ENCODE data around the gene DGAT2L6.
"Not testable (repeated sequence)": the region's sequence is repeated elsewhere in the genome, so short reads cannot be mapped to it uniquely, and the experiment has no call there.

The DGAT2L6 gene

GRCh38 chrX:70196961-70197720, 19.9 kb downstream of the DGAT2L6 start:
- peak; percentile 27 for DNase-seq

- no peak for DNase-seq
Observed at GRCh38 chrX:70201732-70202131, 24.4 kb downstream of the DGAT2L6 start.

GRCh38 chrX:70208479-70208878, 31.2 kb downstream of the DGAT2L6 start:
- no peak for DNase-seq

GRCh38 chrX:70209570-70209969, 32.3 kb downstream of the DGAT2L6 start:
- DNase-seq: not testable (repeated sequence)

GRCh38 chrX:70219938-70220764, 42.9 kb downstream of the DGAT2L6 start:
- no peak for DNase-seq

- DNase-seq: no peak
Observed at GRCh38 chrX:70226048-70226447, 48.8 kb downstream of the DGAT2L6 start.

GRCh38 chrX:70226687-70227086, 49.4 kb downstream of the DGAT2L6 start:
- DNase-seq: no peak

- no peak for DNase-seq
Observed at GRCh38 chrX:70231666-70232065, 54.4 kb downstream of the DGAT2L6 start.

- DNase-seq: no peak
Observed at GRCh38 chrX:70234355-70234754, 57.1 kb downstream of the DGAT2L6 start, which contains the start of gene AWAT1. Gene AWAT1, plus strand, starts transcription at chrX:70234655. Its CDS starts 41 bp downstream, at chrX:70234696.

GRCh38 chrX:70240751-70241150, 63.5 kb downstream of the DGAT2L6 start:
- no peak for DNase-seq

GRCh38 chrX:70241501-70241900, 64.2 kb downstream of the DGAT2L6 start:
- no peak for DNase-seq

- not testable (repeated sequence) for DNase-seq
Observed at GRCh38 chrX:70243601-70244000, 66.3 kb downstream of the DGAT2L6 start.

- no peak for DNase-seq
Observed at GRCh38 chrX:70244881-70245280, 67.6 kb downstream of the DGAT2L6 start.

- no peak for DNase-seq
Observed at GRCh38 chrX:70247252-70247651, 70.0 kb downstream of the DGAT2L6 start.

- DNase-seq: no peak
Observed at GRCh38 chrX:70252491-70252890, 75.2 kb downstream of the DGAT2L6 start.

- DNase-seq: no peak
Observed at GRCh38 chrX:70253377-70254062, 76.2 kb downstream of the DGAT2L6 start.

GRCh38 chrX:70254063-70254400, 76.7 kb downstream of the DGAT2L6 start:
- DNase-seq: no peak

- DNase-seq: no peak
Observed at GRCh38 chrX:70254909-70255308, 77.6 kb downstream of the DGAT2L6 start.
